Activated CD4-positive, CD25-positive, alpha-beta regulatory T cell treated with anti-CD3 and anti-CD28 coated beads, Interleukin-2, amount 50 U/mL, for 16 hours (primary cell): ENCODE data around the gene BAZ2B.
"Not testable (repeated sequence)": the region's sequence is repeated elsewhere in the genome, so short reads cannot be mapped to it uniquely, and the experiment has no call there.

ENCODE experiments used
- DNase-seq: peaks from one replicate; pipeline ENCODE4 v3.0.0-alpha.2; 2020; ENCODE audit warnings: low read depth, low spot score

BAZ2B gene

GRCh38 chr2:159616286-159616701 lies at the start of gene BAZ2B:
TSS of gene BAZ2B (minus strand) at chr2:159616548. CDS start at chr2:159478719, 137,829 bp downstream.
- no peak for DNase-seq

- no peak for DNase-seq
These were observed 44.9 kb upstream of the BAZ2B start for GRCh38 chr2:159661286-159661685.

- no peak for DNase-seq
These were observed 42.8 kb upstream of the BAZ2B start for GRCh38 chr2:159658881-159659873.

- DNase-seq = no peak
These were observed 37.6 kb upstream of the BAZ2B start for GRCh38 chr2:159653962-159654361.

- no peak for DNase-seq
These were observed 35.5 kb upstream of the BAZ2B start for GRCh38 chr2:159651884-159652283.

GRCh38 chr2:159650574-159650973 lies 34.2 kb upstream of the BAZ2B start:
- no peak for DNase-seq

GRCh38 chr2:159648643-159649042 lies 32.3 kb upstream of the BAZ2B start:
- DNase-seq = no peak

GRCh38 chr2:159647667-159648066 lies 31.3 kb upstream of the BAZ2B start:
- DNase-seq = no peak

- no peak for DNase-seq
These were observed 23.8 kb upstream of the BAZ2B start for GRCh38 chr2:159640176-159640575.

GRCh38 chr2:159639712-159640111 lies 23.4 kb upstream of the BAZ2B start:
- no peak for DNase-seq

- no peak for DNase-seq
These were observed 22.7 kb upstream of the BAZ2B start for GRCh38 chr2:159639071-159639470.

- DNase-seq = no peak
These were observed 21.7 kb upstream of the BAZ2B start for GRCh38 chr2:159637988-159638501.

GRCh38 chr2:159637240-159637639 lies 20.9 kb upstream of the BAZ2B start:
- no peak for DNase-seq

GRCh38 chr2:159635006-159635789 lies 18.9 kb upstream of the BAZ2B start:
- no peak for DNase-seq

- no peak for DNase-seq
These were observed 16.9 kb upstream of the BAZ2B start for GRCh38 chr2:159633219-159633618.

- not testable (repeated sequence) for DNase-seq
These were observed 9.3 kb upstream of the BAZ2B start for GRCh38 chr2:159625628-159626027.

GRCh38 chr2:159623436-159623835 lies 7.1 kb upstream of the BAZ2B start:
- no peak for DNase-seq

- DNase-seq = no peak
These were observed 6.6 kb upstream of the BAZ2B start for GRCh38 chr2:159622966-159623365.

- DNase-seq = no peak
These were observed 4.4 kb upstream of the BAZ2B start for GRCh38 chr2:159620796-159621195.

GRCh38 chr2:159617646-159618045 lies 1.3 kb upstream of the BAZ2B start:
- DNase-seq = no peak

- DNase-seq = no peak
These were observed 752 bp upstream of the BAZ2B start for GRCh38 chr2:159617100-159617499.
